Heart left ventricle (tissue), 16 donors: ENCODE results near the gene FBXL4. TPM values are rescaled to one million over a fixed set of nuclear protein-coding genes. Genes with fewer than 3 reads are reported as not detected.

Experiments used
- ATAC-seq, 4 donors: fragments of 200-7000 bp; cut with Tn5 transposase; one replicate each; pipeline ENCODE4 v1.9.1; 2020 to 2022; ENCODE audit warnings: moderate library complexity in 4 of 4, mild to moderate bottlenecking in 3 of 4, moderate number of reproducible peaks in 1 of 4
- DNase-seq, 5 donors: peaks; one replicate each; pipeline ENCODE4 v3.0.0-alpha.2; 2020
- H3K27ac ChIP-seq, 12 donors: fragments of 200-600 bp; sonication (generic) in 4 of 12; one replicate each; pipeline versions ENCODE4 v1.5.0 to v1.8.0; 2016 to 2022; ENCODE audit warnings: mild to moderate bottlenecking in 2 of 12
- H3K27me3 ChIP-seq, 9 donors: fragments of 200-600 bp; sonication (generic) in 2 of 9; one replicate each; pipeline versions ENCODE4 v1.5.1 to v1.8.0; 2016 to 2022; ENCODE audit warnings: mild to moderate bottlenecking in 3 of 9
- H3K36me3 ChIP-seq, 9 donors: fragments of 200-600 bp; sonication (generic) in 2 of 9; one replicate each; pipeline versions ENCODE4 v1.5.0 to v1.8.0; 2018 to 2022; ENCODE audit warnings: mild to moderate bottlenecking in 2 of 9
- H3K4me1 ChIP-seq, 12 donors: fragments of 200-600 bp; sonication (generic) in 4 of 12; one replicate each; pipeline versions ENCODE4 v1.5.0 to v1.8.0; 2016 to 2022; ENCODE audit warnings: mild to moderate bottlenecking in 3 of 12
- H3K4me3 ChIP-seq, 12 donors: fragments of 200-600 bp; sonication (generic) in 4 of 12; one replicate each; pipeline versions ENCODE4 v1.5.0 to v1.8.0; 2017 to 2022; ENCODE audit warnings: mild to moderate bottlenecking in 9 of 12, moderate library complexity in 4 of 12
- H3K9me3 ChIP-seq, 12 donors: fragments of 200-600 bp; sonication (generic) in 4 of 12; one replicate each; pipeline versions ENCODE4 v1.5.0 to v1.8.0; 2016 to 2022; ENCODE audit warnings: mild to moderate bottlenecking in 1 of 12
- CTCF ChIP-seq, 12 donors: fragments of 200-600 bp; sonication (generic) in 4 of 12; IDR thresholded peaks; one replicate each; pipeline versions ENCODE4 v1.5.0 to v1.8.0; 2018 to 2022; ENCODE audit warnings: antibody characterized with exemption in 12 of 12, mild to moderate bottlenecking in 5 of 12
- POLR2A ChIP-seq, 2 donors: fragments of 450-650 bp; IDR thresholded peaks; one replicate each; pipeline ENCODE4 v1.6.1; 2017; ENCODE audit warnings: antibody characterized with exemption in 2 of 2, mild to moderate bottlenecking in 2 of 2, moderate library complexity in 2 of 2
- WGBS, 4 donors: extraction: QIAGEN DNeasy Blood & Tissue Kit in 2 of 4; methylation state at CpG; one replicate each; pipeline versions ENCODE4 v1.1.5 to v1.1.7; 2013 to 2018; 5-methylcytosine and 5-hydroxymethylcytosine counted together
- intact Hi-C, 10 donors: fragments of 100-400 bp; cut with DNase I; formaldehyde crosslinking; loops; one replicate each; pipeline versions ENCODE4 v1.11.1 to v1.14.2; 2022
- polyA plus RNA-seq, 2 donors: library from polyadenylated mRNA; stranded (reverse); fragments of 200-250 nt; gene quantifications; one replicate each; pipeline ENCODE4 v1.2.3, GENCODE V29; 2013
- total RNA-seq, 9 donors: library from RNA; depleted of rRNA in 2 of 9; stranded (reverse); fragments of >200 nt in 2 of 9; fragmentation: NEBNext Ultra II Directional in 3 of 9; extraction: Animal tissue kit (Norgen Biotek cat#: 25700) in 3 of 9; gene quantifications; one replicate each; pipeline versions ENCODE4 v1.1.0 to v1.2.4, GENCODE V29; 2016 to 2023
- donor health status: ischemic (EF 13 %, LVEDD 7.1; RV severe dilation, severe dysfunction).
- donor health status: healthy with polysubstance abuse.
- donor health status: DM: no; HTN: yes; CAD: no.
- donor health status: DM: no; HTN: no; CAD: no.
- donor health status: ischemic (EF 25% LVEDD 6.9; RV normal size, moderate dysfunction).
- donor health status: ischemic (EF 25% LVEDD 5.7; RV mildly dilated, moderate dysfunction).
- donor health status: healthy.
- donor health status: DM: yes; HTN: yes; CAD: no.
- donor health status: ischemic (EF 35%, LVEDD 5.7; RV mildly dilated, moderate dysfunction).
- donor health status: nonischemic (EF 11% LVEDD 7.7; RV severe dilation, severe dysfunction).
- donor health status: DM: yes; HTN: yes; CAD: no.
- donor health status: PGD.
- donor health status: ischemic (EF 29% LVEDD 5.4; RV normal size, mild dysfunction).
- donor health status: nonischemic (EF 23%, LVEDD 6.1; RV moderate dilation, normal function).

FBXL4 gene
- total and polyA plus RNA-seq, 11 donors = 2.9 to 22.0 (median 15.9) TPM

- H3K9me3 ChIP-seq = no peaks in the 10 kb centered on the region
- H3K4me3 ChIP-seq = no peak overlapping the region
- peaks cover 0 to 33% (median 10%) of the 10 kb centered on the region in 12 donors for H3K4me1 ChIP-seq
- DNase-seq (no peak), ATAC-seq (no peak)
- H3K27ac ChIP-seq = no peak overlapping the region
- no peaks in the 10 kb centered on the region for H3K27me3 ChIP-seq
- intact Hi-C loops = no loop called here
- peaks cover 0 to 21% (median 6%) of the 10 kb centered on the region in 9 donors for H3K36me3 ChIP-seq
- 95 to 99% (median 97%) methylated on average over 3 of the region's 3 CpGs for WGBS, 4 donors
- TF ChIP-seq POLR2A (IDR thresholded peaks at IDR 0.05) = no peak
- TF ChIP-seq CTCF (IDR thresholded peaks at IDR 0.05) = no peak
Measured at GRCh38 chr6:98928688-98929087, 19.1 kb downstream of the FBXL4 start.

- intact Hi-C loops = no loop called here
- Histone ChIP-seq H3K27me3 (no peaks in the 10 kb centered on the region), H3K9me3 (no peaks in the 10 kb centered on the region), H3K36me3 (peaks cover 0 to 20% (median 6%) of the 10 kb centered on the region in 9 donors), H3K4me1 (peaks cover 0 to 30% (median 9%) of the 10 kb centered on the region in 12 donors), H3K27ac (no peak overlapping the region), H3K4me3 (no peak overlapping the region)
- DNase-seq (peak in 1 of 5 donors; percentile 23), ATAC-seq (peak in 2 of 4 donors; percentile 28 to 74)
- TF ChIP-seq POLR2A (IDR thresholded peaks at IDR 0.05) = no peak
- no peak for TF ChIP-seq CTCF (IDR thresholded peaks at IDR 0.05)
Measured at GRCh38 chr6:98927534-98927933, 20.2 kb downstream of the FBXL4 start.

GRCh38 chr6:98925831-98926230, 21.9 kb downstream of the FBXL4 start:
- peaks cover 0 to 29% (median 8%) of the 10 kb centered on the region in 12 donors for H3K4me1 ChIP-seq
- peaks cover 0 to 20% (median 6%) of the 10 kb centered on the region in 9 donors for H3K36me3 ChIP-seq
- no peak overlapping the region for H3K27ac ChIP-seq
- no peak for TF ChIP-seq CTCF (IDR thresholded peaks at IDR 0.05)
- TF ChIP-seq POLR2A (IDR thresholded peaks at IDR 0.05) = no peak
- WGBS, 4 donors = 45 to 53% (median 51%) methylated on average over 5 of the region's 5 CpGs
- H3K4me3 ChIP-seq = no peak overlapping the region
- intact Hi-C loops = no loop called here
- no peak for DNase-seq
- no peaks in the 10 kb centered on the region for H3K9me3 ChIP-seq
- ATAC-seq = no peak
- H3K27me3 ChIP-seq = no peaks in the 10 kb centered on the region

- H3K27me3 ChIP-seq = no peaks in the 10 kb centered on the region
- H3K4me1 ChIP-seq = peaks cover 0 to 26% (median 8%) of the 10 kb centered on the region in 12 donors
- WGBS, 4 donors = 50 to 68% (median 62%) methylated on average over 6 of the region's 6 CpGs
- TF ChIP-seq CTCF (IDR thresholded peaks at IDR 0.05) = no peak
- no peak for TF ChIP-seq POLR2A (IDR thresholded peaks at IDR 0.05)
- peak; percentile 37 to 60 (median 42) for DNase-seq
- intact Hi-C loops = no loop called here
- peak; percentile 64 to 89 (median 76) for ATAC-seq
- no peaks in the 10 kb centered on the region for H3K9me3 ChIP-seq
- no peak overlapping the region for H3K27ac ChIP-seq
- H3K4me3 ChIP-seq = no peak overlapping the region
- peaks cover 0 to 23% (median 6%) of the 10 kb centered on the region in 9 donors for H3K36me3 ChIP-seq
Measured at GRCh38 chr6:98924647-98925046, 23.1 kb downstream of the FBXL4 start.
